ENCODE results near the gene LCN12. TPM values are rescaled to one million over a fixed set of nuclear protein-coding genes. Genes with fewer than 3 reads are reported as not detected.

Gene LCN12
- total RNA-seq, 1 experiment from 2014 or later, result 0.55 TPM

DNA sequence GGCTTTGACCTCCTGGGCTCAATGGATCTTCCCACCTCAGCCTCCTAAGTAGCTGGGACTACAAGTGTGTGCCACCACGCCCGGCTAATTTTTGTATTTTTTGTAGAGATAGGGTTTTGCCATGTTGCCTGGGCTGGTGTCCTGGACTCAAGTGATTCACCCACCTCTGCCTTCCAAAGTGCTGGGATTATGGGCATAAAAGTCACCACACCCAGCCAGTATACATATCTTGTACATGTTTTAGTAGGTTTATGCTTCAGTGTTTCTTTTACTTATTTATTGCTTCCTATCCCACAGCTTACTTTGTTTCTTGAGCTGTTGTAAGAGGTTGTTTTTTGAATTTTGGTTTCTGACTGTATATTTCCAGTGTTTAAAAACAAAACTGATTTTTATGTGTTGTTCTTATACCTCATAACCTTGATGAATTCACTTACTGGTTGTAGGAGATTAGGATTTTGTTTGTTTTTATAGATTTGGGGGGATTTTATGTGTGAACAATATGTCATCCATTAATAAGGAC is 20.4 kb upstream of the LCN12 start:
- Histone ChIP-seq H3K4me1 (ENCODE audit: insufficient read depth, low read length) (no peaks in the 10 kb centered on the region), H4K20me1 (ENCODE audit: low read length) (no peaks in the 10 kb centered on the region), H2AFZ (ENCODE audit: low read length) (no peak overlapping the region), H3K9ac (ENCODE audit: low read length) (no peak overlapping the region), H3K27ac (ENCODE audit: low read length) (no peak overlapping the region), H3K9me2 (replicated peaks; ENCODE audit: low read length) (no peaks in the 10 kb centered on the region), H3K27me3 (ENCODE audit: low read length) (no peaks in the 10 kb centered on the region), H3K79me2 (ENCODE audit: low read length) (no peaks in the 10 kb centered on the region), H3K9me3 (ENCODE audit: low read length) (no peaks in the 10 kb centered on the region), H3K4me3 (ENCODE audit: low read length) (no peak overlapping the region), H3F3A (ENCODE audit: low read length, unreplicated experiment) (no peaks in the 10 kb centered on the region), H3K4me2 (ENCODE audit: low read length) (no peak overlapping the region), H3K36me3 (ENCODE audit: low read depth, low read length) (peaks cover 10% of the 10 kb centered on the region; the same call in 1 of the 2 replicates)
- CTCF ChIA-PET, result no interaction called here
- TF ChIP-seq EZH2phosphoT487 (IDR thresholded peaks at IDR 0.05; ENCODE audit: borderline replicate concordance, low read length) (no peak), EZH2 (IDR thresholded peaks at IDR 0.05; ENCODE audit: low read length, unreplicated experiment) (no peak)
- TF ChIP-seq, protein P1, sequence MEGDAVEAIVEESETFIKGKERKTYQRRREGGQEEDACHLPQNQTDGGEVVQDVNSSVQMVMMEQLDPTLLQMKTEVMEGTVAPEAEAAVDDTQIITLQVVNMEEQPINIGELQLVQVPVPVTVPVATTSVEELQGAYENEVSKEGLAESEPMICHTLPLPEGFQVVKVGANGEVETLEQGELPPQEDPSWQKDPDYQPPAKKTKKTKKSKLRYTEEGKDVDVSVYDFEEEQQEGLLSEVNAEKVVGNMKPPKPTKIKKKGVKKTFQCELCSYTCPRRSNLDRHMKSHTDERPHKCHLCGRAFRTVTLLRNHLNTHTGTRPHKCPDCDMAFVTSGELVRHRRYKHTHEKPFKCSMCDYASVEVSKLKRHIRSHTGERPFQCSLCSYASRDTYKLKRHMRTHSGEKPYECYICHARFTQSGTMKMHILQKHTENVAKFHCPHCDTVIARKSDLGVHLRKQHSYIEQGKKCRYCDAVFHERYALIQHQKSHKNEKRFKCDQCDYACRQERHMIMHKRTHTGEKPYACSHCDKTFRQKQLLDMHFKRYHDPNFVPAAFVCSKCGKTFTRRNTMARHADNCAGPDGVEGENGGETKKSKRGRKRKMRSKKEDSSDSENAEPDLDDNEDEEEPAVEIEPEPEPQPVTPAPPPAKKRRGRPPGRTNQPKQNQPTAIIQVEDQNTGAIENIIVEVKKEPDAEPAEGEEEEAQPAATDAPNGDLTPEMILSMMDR (conservative IDR thresholded peaks at IDR 0.05; ENCODE audit: low read depth, low read length), result no peak
- BruUV-seq (replicated peaks), result no TSS peak
- DNase-seq, result no peak
- POLR2A ChIA-PET (ENCODE audit: unreplicated experiment), result no interaction called here
- no peak for ATAC-seq
- intact Hi-C loops (cut with micrococcal nuclease), result no loop called here

DNA sequence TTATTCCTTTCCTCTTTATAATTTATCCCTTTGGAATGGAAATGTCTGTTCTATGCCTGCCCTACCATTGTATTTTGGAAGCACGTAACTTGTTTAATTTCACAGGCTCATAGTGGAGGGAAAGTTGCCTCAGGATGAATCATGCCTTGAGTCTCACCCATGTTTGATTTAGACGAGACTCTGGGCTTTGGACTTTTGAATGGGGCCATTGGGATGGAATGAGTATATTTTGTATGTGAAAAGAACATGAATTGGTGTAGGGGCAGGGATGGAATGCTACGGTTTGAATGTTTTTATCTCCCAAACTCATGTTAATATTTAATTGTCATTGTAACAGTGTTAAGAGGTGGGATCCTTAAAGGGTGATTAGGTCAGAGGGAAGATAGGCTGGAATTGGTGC is 17.8 kb upstream of the LCN12 start:
- ATAC-seq, result no peak
- no TSS peak for BruUV-seq (replicated peaks)

DNA sequence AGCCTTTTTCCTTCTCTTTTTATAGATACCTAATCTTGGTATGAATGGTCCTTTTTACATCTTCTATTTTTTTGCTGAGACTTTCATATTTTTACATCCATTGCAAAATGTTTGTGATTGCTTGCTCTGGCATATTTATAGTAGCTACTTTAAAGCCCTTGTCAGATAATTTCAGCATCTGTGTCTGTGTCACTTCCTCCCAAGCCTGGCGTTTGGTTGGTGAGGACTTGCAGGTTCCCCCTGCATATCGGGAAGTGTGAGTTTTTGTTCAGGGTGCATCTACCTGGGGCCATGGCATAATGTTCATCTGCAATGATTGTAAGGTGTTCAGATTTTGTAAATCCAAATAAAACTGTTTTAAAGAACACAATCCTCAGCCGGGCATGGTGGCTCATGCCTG is 16.4 kb upstream of the LCN12 start:
- CTCF ChIA-PET, result no interaction called here
- no peaks in the 10 kb centered on the region for H3K79me2 ChIP-seq (ENCODE audit: low read length)
- peaks cover 4% of the 10 kb centered on the region; the same call in 1 of the 2 replicates for H3K36me3 ChIP-seq (ENCODE audit: low read depth, low read length)
- no peak overlapping the region for H3K27ac ChIP-seq (ENCODE audit: low read length)
- POLR2A ChIA-PET (ENCODE audit: unreplicated experiment), result no interaction called here
- H3K4me2 ChIP-seq (ENCODE audit: low read length), result no peak overlapping the region
- no peaks in the 10 kb centered on the region for H3K27me3 ChIP-seq (ENCODE audit: low read length)
- H3K4me3 ChIP-seq (ENCODE audit: low read length), result no peak overlapping the region
- TF ChIP-seq, protein P1 (conservative IDR thresholded peaks at IDR 0.05; ENCODE audit: low read depth, low read length), result no peak
- TF ChIP-seq EZH2phosphoT487 (IDR thresholded peaks at IDR 0.05; ENCODE audit: borderline replicate concordance, low read length) (no peak), EZH2 (IDR thresholded peaks at IDR 0.05; ENCODE audit: low read length, unreplicated experiment) (no peak)
- no peaks in the 10 kb centered on the region for H3K4me1 ChIP-seq (ENCODE audit: insufficient read depth, low read length)
- no peaks in the 10 kb centered on the region for H3K9me3 ChIP-seq (ENCODE audit: low read length)
- H3K9me2 ChIP-seq (replicated peaks; ENCODE audit: low read length), result no peaks in the 10 kb centered on the region
- DNase-seq, result no peak
- H3F3A ChIP-seq (ENCODE audit: low read length, unreplicated experiment), result no peaks in the 10 kb centered on the region
- H4K20me1 ChIP-seq (ENCODE audit: low read length), result no peaks in the 10 kb centered on the region
- intact Hi-C loops (cut with micrococcal nuclease), result no loop called here
- H3K9ac ChIP-seq (ENCODE audit: low read length), result no peak overlapping the region
- no peak overlapping the region for H2AFZ ChIP-seq (ENCODE audit: low read length)
- no peak for ATAC-seq
- no TSS peak for BruUV-seq (replicated peaks)

More for the DNA sequence above, 17.8 kb upstream of the LCN12 start:
- Histone ChIP-seq H4K20me1 (ENCODE audit: low read length) (no peaks in the 10 kb centered on the region), H3K4me2 (ENCODE audit: low read length) (no peak overlapping the region), H3K9me2 (replicated peaks; ENCODE audit: low read length) (no peaks in the 10 kb centered on the region), H3K27me3 (ENCODE audit: low read length) (no peaks in the 10 kb centered on the region), H3K9ac (ENCODE audit: low read length) (no peak overlapping the region), H3K27ac (ENCODE audit: low read length) (no peak overlapping the region), H3K4me1 (ENCODE audit: insufficient read depth, low read length) (no peaks in the 10 kb centered on the region), H2AFZ (ENCODE audit: low read length) (no peak overlapping the region), H3K79me2 (ENCODE audit: low read length) (no peaks in the 10 kb centered on the region), H3K9me3 (ENCODE audit: low read length) (no peaks in the 10 kb centered on the region), H3F3A (ENCODE audit: low read length, unreplicated experiment) (no peaks in the 10 kb centered on the region), H3K4me3 (ENCODE audit: low read length) (no peak overlapping the region), H3K36me3 (ENCODE audit: low read depth, low read length) (peaks cover 10% of the 10 kb centered on the region; the same call in 1 of the 2 replicates)
- DNase-seq, result no peak
- intact Hi-C loops (cut with micrococcal nuclease), result no loop called here
- ChIA-PET CTCF (no interaction called here), POLR2A (ENCODE audit: unreplicated experiment) (interaction anchor here (0.8 kb wide), 1 partner anchor 78 kb away, joined by 3 read pairs; no protein-coding TSS in a partner anchor)
- TF ChIP-seq EZH2phosphoT487 (IDR thresholded peaks at IDR 0.05; ENCODE audit: borderline replicate concordance, low read length) (no peak), EZH2 (IDR thresholded peaks at IDR 0.05; ENCODE audit: low read length, unreplicated experiment) (no peak)
- TF ChIP-seq, protein P1 (conservative IDR thresholded peaks at IDR 0.05; ENCODE audit: low read depth, low read length), result no peak

Data from PC-3 (cell line).